ENCODE measurements around the gene NHLRC2. TPM values are rescaled to one million over a fixed set of nuclear protein-coding genes. Genes with fewer than 3 reads are reported as not detected.

Gene NHLRC2
- total RNA-seq, 1 donor from 2014 or later, result 50.1 TPM

- no peaks in the 10 kb centered on the region for H3K36me3 ChIP-seq
- intact Hi-C loops (cut with micrococcal nuclease), result no loop called here
- no peak for DNase-seq
- no peak for TF ChIP-seq CTCF (IDR thresholded peaks at IDR 0.05; ENCODE audit: borderline replicate concordance)
- H3K9me3 ChIP-seq (replicated peaks), result peaks cover 13% of the 10 kb centered on the region
- no peak overlapping the region for H3K4me3 ChIP-seq
- H3K27me3 ChIP-seq (ENCODE audit: low read depth), result no peaks in the 10 kb centered on the region
- no peak overlapping the region for H3K27ac ChIP-seq (replicated peaks)
- peaks cover 21% of the 10 kb centered on the region for H3K4me1 ChIP-seq
These were observed 70.2 kb downstream of the NHLRC2 start for GRCh38 chr10:113924664-113925063.

GRCh38 chr10:113927440-113927839 is 73.0 kb downstream of the NHLRC2 start:
- Histone ChIP-seq H3K4me3 (no peak overlapping the region), H3K27ac (replicated peaks) (no peak overlapping the region), H3K9me3 (replicated peaks) (peaks cover 13% of the 10 kb centered on the region), H3K36me3 (no peaks in the 10 kb centered on the region), H3K27me3 (ENCODE audit: low read depth) (no peaks in the 10 kb centered on the region), H3K4me1 (peaks cover 19% of the 10 kb centered on the region)
- no peak for TF ChIP-seq CTCF (IDR thresholded peaks at IDR 0.05; ENCODE audit: borderline replicate concordance)
- DNase-seq, result no peak
- intact Hi-C loops (cut with micrococcal nuclease), result no loop called here

- TF ChIP-seq CTCF (IDR thresholded peaks at IDR 0.05; ENCODE audit: borderline replicate concordance), result no peak
- H3K36me3 ChIP-seq, result no peaks in the 10 kb centered on the region
- H3K27ac ChIP-seq (replicated peaks), result no peak overlapping the region
- no peaks in the 10 kb centered on the region for H3K27me3 ChIP-seq (ENCODE audit: low read depth)
- peaks cover 8% of the 10 kb centered on the region for H3K4me1 ChIP-seq
- intact Hi-C loops (cut with micrococcal nuclease), result no loop called here
- peaks cover 13% of the 10 kb centered on the region for H3K9me3 ChIP-seq (replicated peaks)
- no peak overlapping the region for H3K4me3 ChIP-seq
- DNase-seq, result no peak
These were observed 74.4 kb downstream of the NHLRC2 start for GRCh38 chr10:113928830-113929229.

GRCh38 chr10:113929522-113929921 is 75.1 kb downstream of the NHLRC2 start:
- no peak overlapping the region for H3K4me3 ChIP-seq
- no peak overlapping the region for H3K27ac ChIP-seq (replicated peaks)
- peaks cover 8% of the 10 kb centered on the region for H3K4me1 ChIP-seq
- no peaks in the 10 kb centered on the region for H3K36me3 ChIP-seq
- intact Hi-C loops (cut with micrococcal nuclease), result no loop called here
- H3K9me3 ChIP-seq (replicated peaks), result peaks cover 10% of the 10 kb centered on the region
- H3K27me3 ChIP-seq (ENCODE audit: low read depth), result no peaks in the 10 kb centered on the region
- DNase-seq, result no peak
- TF ChIP-seq CTCF (IDR thresholded peaks at IDR 0.05; ENCODE audit: borderline replicate concordance), result no peak

- TF ChIP-seq CTCF (IDR thresholded peaks at IDR 0.05; ENCODE audit: borderline replicate concordance), result no peak
- no peaks in the 10 kb centered on the region for H3K27me3 ChIP-seq (ENCODE audit: low read depth)
- intact Hi-C loops (cut with micrococcal nuclease), result no loop called here
- no peaks in the 10 kb centered on the region for H3K36me3 ChIP-seq
- DNase-seq, result no peak
- no peak overlapping the region for H3K4me3 ChIP-seq
- H3K9me3 ChIP-seq (replicated peaks), result no peaks in the 10 kb centered on the region
- no peak overlapping the region for H3K27ac ChIP-seq (replicated peaks)
- peaks cover 8% of the 10 kb centered on the region for H3K4me1 ChIP-seq
These were observed 76.1 kb downstream of the NHLRC2 start for GRCh38 chr10:113930482-113931057.
